MCF 10A (cell line): ENCODE results near the gene PALLD. TPM values are rescaled to one million over a fixed set of nuclear protein-coding genes. Genes with fewer than 3 reads are reported as not detected.
"Not testable (repeated sequence)": the region's sequence is repeated elsewhere in the genome, so short reads cannot be mapped to it uniquely, and the experiment has no call there.

Source experiments
- BruUV-seq: library from RNA; stranded (reverse); fragments of 400-500 nt; replicated peaks from 2 replicates; lab custom pipeline; 2021; lab: Mats Ljungman, UMichigan
- CTCF ChIA-PET: fragments of 300-600 bp; sonication (Branson Sonifier 250); formaldehyde crosslinking; extraction: SDS; loops from one replicate; lab custom pipeline; 2021; ENCODE audit warnings: antibody characterized with exemption, inconsistent platforms; lab: Yijun Ruan, JAX
- POLR2A ChIA-PET: fragments of 300-600, 350-650 bp; sonication (Branson Sonifier 250); formaldehyde crosslinking; extraction: SDS; loops from one replicate; lab custom pipeline; 2020; ENCODE audit warnings: antibody characterized with exemption, inconsistent platforms; lab: Yijun Ruan, JAX
- DNase-seq: peaks from one replicate; pipeline ENCODE4 v3.0.0-alpha.2; 2018; ENCODE audit not compliant: unreplicated experiment
- H3K27ac Mint-ChIP-seq: one replicate; pipeline ENCODE4 v1.8.0; 2022; ENCODE audit warnings: mild to moderate bottlenecking, low read depth, mixed read lengths; ENCODE audit not compliant: unreplicated experiment
- H3K27me3 Mint-ChIP-seq: one replicate; pipeline ENCODE4 v1.8.0; 2022; ENCODE audit warnings: mixed read lengths; ENCODE audit not compliant: insufficient read depth, unreplicated experiment
- H3K36me3 Mint-ChIP-seq: one replicate; pipeline ENCODE4 v1.8.0; 2022; ENCODE audit warnings: mild to moderate bottlenecking, moderate library complexity, mixed read lengths; ENCODE audit not compliant: insufficient read depth, unreplicated experiment
- H3K4me1 Mint-ChIP-seq: one replicate; pipeline ENCODE4 v1.8.0; 2022; ENCODE audit warnings: mixed read lengths; ENCODE audit not compliant: insufficient read depth, unreplicated experiment
- H3K4me3 Mint-ChIP-seq: one replicate; pipeline ENCODE4 v1.8.0; 2022; ENCODE audit warnings: mild to moderate bottlenecking, moderate library complexity, mixed read lengths; ENCODE audit not compliant: unreplicated experiment
- H3K9me3 Mint-ChIP-seq: one replicate; pipeline ENCODE4 v1.8.0; 2022; ENCODE audit warnings: mixed read lengths; ENCODE audit not compliant: unreplicated experiment
- intact Hi-C: fragments of 100-400 bp; cut with micrococcal nuclease; formaldehyde crosslinking; loops from 2 replicates; pipeline ENCODE4 v1.14.1; 2022
- total RNA-seq: library from RNA; stranded (reverse); gene quantifications from 2 replicates; pipeline ENCODE4 v1.2.3, GENCODE V29; 2022
- TF ChIP-seq, protein P1 (sequence below): fragments of 200-600 bp; IDR thresholded peaks from one replicate; pipeline ENCODE4 v1.8.0; 2022; ENCODE audit warnings: antibody characterized with exemption, mild to moderate bottlenecking; ENCODE audit not compliant: unreplicated experiment

Gene PALLD
- total RNA-seq, 1 experiment from 2014 or later = 191 TPM

DNA sequence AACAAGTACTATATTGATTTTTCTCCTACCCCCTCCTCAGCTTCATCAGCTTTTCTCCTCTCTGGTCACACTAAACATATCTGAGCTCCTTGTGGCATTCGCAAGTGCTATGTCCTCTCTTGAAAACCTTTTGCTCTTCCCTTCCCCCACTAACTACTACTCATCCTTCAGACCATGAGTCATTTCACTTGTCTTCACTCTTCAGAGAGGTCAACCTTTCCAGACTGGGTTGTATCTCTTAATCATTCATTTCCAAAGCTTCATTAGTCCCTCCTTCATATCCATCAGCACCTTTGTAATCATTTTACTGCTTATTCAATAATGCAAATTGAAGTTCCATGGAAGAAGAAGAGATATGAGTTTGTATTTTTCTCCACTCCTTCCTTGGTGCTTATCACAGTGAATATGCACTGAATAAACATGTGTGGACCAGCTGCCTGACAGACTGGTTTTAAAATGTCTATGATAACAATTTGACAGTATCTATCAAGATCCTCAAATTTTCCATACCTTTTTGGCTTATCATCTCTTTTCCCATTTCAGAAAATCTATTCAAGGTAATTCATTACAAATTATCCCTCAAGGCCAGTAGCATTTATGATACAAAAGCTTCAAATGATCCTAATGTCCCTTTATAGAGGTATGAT lies 45.0 kb upstream of the PALLD start:
- no peaks in the 10 kb centered on the region for H3K27me3 Mint-ChIP-seq
- H3K27ac Mint-ChIP-seq = peak overlapping the region; percentile 14
- H3K36me3 Mint-ChIP-seq = no peaks in the 10 kb centered on the region

DNA sequence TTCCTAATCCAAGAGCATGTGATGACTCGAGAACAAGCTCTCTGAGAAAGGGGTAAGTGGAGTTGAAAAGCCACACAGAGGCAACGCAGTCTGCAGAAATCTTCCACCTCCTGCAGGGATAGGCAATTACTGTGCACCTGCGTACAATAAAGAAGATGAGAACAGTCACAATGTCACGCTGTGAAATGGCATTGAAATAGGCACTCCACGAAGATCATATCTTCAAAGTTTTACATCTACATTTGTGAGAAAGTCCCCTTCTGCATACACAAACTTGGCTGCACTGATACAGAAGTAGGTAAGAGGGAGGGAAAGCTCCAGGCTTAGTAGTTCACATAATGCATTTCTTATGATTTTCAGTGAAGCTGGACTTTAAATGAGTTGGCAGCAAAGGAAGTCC lies 43.7 kb upstream of the PALLD start:
- Mint-ChIP-seq H3K4me1 (peaks cover 12% of the 10 kb centered on the region), H3K9me3 (no peaks in the 10 kb centered on the region), H3K4me3 (no peak overlapping the region), H3K36me3 (no peaks in the 10 kb centered on the region), H3K27me3 (no peaks in the 10 kb centered on the region), H3K27ac (no peak overlapping the region)
- no peak for DNase-seq
- BruUV-seq = no TSS peak
- intact Hi-C loops = no loop called here
- POLR2A ChIA-PET = no interaction called here
- TF ChIP-seq, protein P1, sequence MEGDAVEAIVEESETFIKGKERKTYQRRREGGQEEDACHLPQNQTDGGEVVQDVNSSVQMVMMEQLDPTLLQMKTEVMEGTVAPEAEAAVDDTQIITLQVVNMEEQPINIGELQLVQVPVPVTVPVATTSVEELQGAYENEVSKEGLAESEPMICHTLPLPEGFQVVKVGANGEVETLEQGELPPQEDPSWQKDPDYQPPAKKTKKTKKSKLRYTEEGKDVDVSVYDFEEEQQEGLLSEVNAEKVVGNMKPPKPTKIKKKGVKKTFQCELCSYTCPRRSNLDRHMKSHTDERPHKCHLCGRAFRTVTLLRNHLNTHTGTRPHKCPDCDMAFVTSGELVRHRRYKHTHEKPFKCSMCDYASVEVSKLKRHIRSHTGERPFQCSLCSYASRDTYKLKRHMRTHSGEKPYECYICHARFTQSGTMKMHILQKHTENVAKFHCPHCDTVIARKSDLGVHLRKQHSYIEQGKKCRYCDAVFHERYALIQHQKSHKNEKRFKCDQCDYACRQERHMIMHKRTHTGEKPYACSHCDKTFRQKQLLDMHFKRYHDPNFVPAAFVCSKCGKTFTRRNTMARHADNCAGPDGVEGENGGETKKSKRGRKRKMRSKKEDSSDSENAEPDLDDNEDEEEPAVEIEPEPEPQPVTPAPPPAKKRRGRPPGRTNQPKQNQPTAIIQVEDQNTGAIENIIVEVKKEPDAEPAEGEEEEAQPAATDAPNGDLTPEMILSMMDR = no peak
- CTCF ChIA-PET = no interaction called here

More for the DNA sequence above, 45.0 kb upstream of the PALLD start:
- BruUV-seq = no TSS peak
- Mint-ChIP-seq H3K9me3 (no peaks in the 10 kb centered on the region), H3K4me1 (peaks cover 12% of the 10 kb centered on the region), H3K4me3 (no peak overlapping the region)
- TF ChIP-seq, protein P1 = no peak
- ChIA-PET POLR2A (interaction anchor here (0.6 to 2.2 kb wide), 2 partner anchors 28 to 29 kb away, joined by 3 to 12 read pairs; partner anchors contain the start of gene DDX60L), CTCF (interaction anchor here (0.6 kb wide), 1 partner anchor 941 kb away, joined by 4 read pairs; no protein-coding TSS in a partner anchor)
- DNase-seq = peak; percentile 86
- intact Hi-C loops = no loop called here

DNA sequence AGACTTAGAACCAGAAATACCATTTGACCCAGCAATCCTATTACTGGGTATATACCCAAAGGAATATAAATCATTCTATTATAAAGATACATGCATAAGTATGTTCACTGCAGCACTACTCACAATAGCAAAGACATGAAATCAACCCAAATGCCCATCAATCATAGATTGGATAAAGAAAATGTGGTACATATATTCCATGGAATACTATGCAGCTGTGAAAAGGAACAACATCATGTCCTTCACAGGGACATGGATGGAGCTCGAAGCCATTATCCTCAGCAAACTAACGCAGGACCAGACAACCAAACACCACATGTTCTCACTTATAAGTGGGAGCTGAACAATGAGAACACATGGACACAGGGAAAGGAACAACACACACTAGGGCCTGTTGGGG lies 38.6 kb upstream of the PALLD start:
- H3K27ac Mint-ChIP-seq, H3K36me3 Mint-ChIP-seq, BruUV-seq, intact Hi-C loops, H3K4me1 Mint-ChIP-seq, DNase-seq, H3K27me3 Mint-ChIP-seq, H3K4me3 Mint-ChIP-seq, H3K9me3 Mint-ChIP-seq: not testable (repeated sequence)
- POLR2A ChIA-PET = interaction anchor here (1.0 to 1.3 kb wide), 2 partner anchors 8 to 12 kb away, joined by 3 to 4 read pairs; no protein-coding TSS in a partner anchor
- CTCF ChIA-PET = interaction anchor here (0.8 kb wide), 1 partner anchor 64 kb away, joined by 3 read pairs; no protein-coding TSS in a partner anchor

DNA sequence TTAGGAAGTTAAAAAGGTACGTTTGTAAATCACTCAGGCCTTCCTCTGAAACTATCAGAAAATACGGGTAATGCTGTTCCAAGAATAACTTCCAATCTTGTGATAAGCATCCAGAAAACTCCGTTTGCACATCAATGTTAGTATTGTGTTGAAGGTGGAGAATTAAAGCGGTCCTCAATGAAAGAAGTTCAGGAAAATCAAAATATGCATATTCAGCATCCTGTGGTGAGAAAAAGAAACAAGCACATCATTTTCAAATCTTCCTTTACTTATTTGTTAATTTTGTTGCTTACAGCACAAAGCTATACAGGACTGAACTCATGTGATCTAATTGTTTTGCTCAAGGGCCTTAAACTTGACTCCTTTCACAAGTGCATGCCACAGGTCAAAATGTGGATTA lies 35.0 kb upstream of the PALLD start:
- no peaks in the 10 kb centered on the region for H3K4me1 Mint-ChIP-seq
- no peak for DNase-seq
- TF ChIP-seq, protein P1 = no peak
- CTCF ChIA-PET = no interaction called here
- no TSS peak for BruUV-seq
- H3K36me3 Mint-ChIP-seq = no peaks in the 10 kb centered on the region
- no peak overlapping the region for H3K4me3 Mint-ChIP-seq
- POLR2A ChIA-PET = no interaction called here
- H3K27ac Mint-ChIP-seq = no peak overlapping the region
- intact Hi-C loops = no loop called here
- no peaks in the 10 kb centered on the region for H3K27me3 Mint-ChIP-seq
- H3K9me3 Mint-ChIP-seq = peaks cover 7% of the 10 kb centered on the region
